Panc1 (cell line): ENCODE measurements around the gene GOLGA6A. TPM values are rescaled to one million over a fixed set of nuclear protein-coding genes. Genes with fewer than 3 reads are reported as not detected.

Source experiments
- ATAC-seq: fragments of 200-7000 bp; cut with Tn5 transposase; 2 replicates; pipeline ENCODE4 v1.9.1; 2020; ENCODE audit warnings: mild to moderate bottlenecking, moderate library complexity
- BruUV-seq: library from RNA; stranded (reverse); fragments of 400-500 nt; replicated peaks from 2 replicates; lab custom pipeline; 2021; lab: Mats Ljungman, UMichigan
- CTCF ChIA-PET: fragments of 300-600 bp; sonication (Branson Sonifier 250); formaldehyde crosslinking; loops from one replicate; lab custom pipeline; 2022; ENCODE audit warnings: antibody characterized with exemption; lab: Charles Lee
- POLR2A ChIA-PET: fragments of 300-600 bp; sonication (Branson Sonifier 250); formaldehyde crosslinking; loops from one replicate; lab custom pipeline; 2022; ENCODE audit warnings: antibody characterized with exemption; lab: Charles Lee
- DNase-seq: peaks from one replicate; pipeline ENCODE4 v3.0.0-alpha.2; 2010; ENCODE audit warnings: low read depth, low spot score
- H3K27ac ChIP-seq: 2 replicates; pipeline ENCODE4 v1.5.1; 2011; ENCODE audit warnings: mild to moderate bottlenecking, low read length, inconsistent platforms
- H3K27me3 ChIP-seq: fragments of 200-500 bp; sonication (Bioruptor generic); 2 replicates; pipeline ENCODE4 v1.6.0; 2014; ENCODE audit warnings: low read length, inconsistent platforms; ENCODE audit not compliant: control insufficient read depth, insufficient read depth
- H3K36me3 ChIP-seq: fragments of 200-500 bp; sonication (Bioruptor generic); 2 replicates; pipeline ENCODE4 v1.5.1; 2014; ENCODE audit warnings: inconsistent platforms, mild to moderate bottlenecking, low read length, moderate library complexity; ENCODE audit not compliant: control insufficient read depth, insufficient read depth
- H3K4me1 ChIP-seq: 2 replicates; pipeline ENCODE4 v1.5.1; 2011; ENCODE audit warnings: inconsistent platforms, mild to moderate bottlenecking, low read length, moderate library complexity; ENCODE audit not compliant: control insufficient read depth, insufficient read depth
- H3K4me3 ChIP-seq, 2 experiments: 2 replicates each; pipeline ENCODE4 v1.5.1; 2011 to 2012; ENCODE audit warnings: low read depth in 2 of 2, low read length in 2 of 2, mild to moderate bottlenecking in 2 of 2, inconsistent platforms in 1 of 2, moderate library complexity in 1 of 2
- H3K9me3 ChIP-seq: fragments of 200-500 bp; sonication (Bioruptor generic); 2 replicates; pipeline ENCODE4 v1.5.1; 2014; ENCODE audit warnings: low read depth, mild to moderate bottlenecking, inconsistent platforms, low read length, moderate library complexity; ENCODE audit not compliant: control insufficient read depth, insufficient read depth
- POLR2AphosphoS5 ChIP-seq: IDR thresholded peaks from 2 replicates; pipeline ENCODE4 v1.6.1; 2012; ENCODE audit warnings: mild to moderate bottlenecking, low read depth, low read length, moderate library complexity
- SIN3A ChIP-seq: IDR thresholded peaks from 2 replicates; pipeline ENCODE4 v1.6.1; 2012; ENCODE audit warnings: low read depth, mild to moderate bottlenecking, low read length, moderate library complexity, borderline replicate concordance; ENCODE audit not compliant: insufficient read depth
- TCF7L2 ChIP-seq: IDR thresholded peaks from 2 replicates; pipeline ENCODE4 v1.6.1; 2011; ENCODE audit warnings: mild to moderate bottlenecking, low read depth, low read length, inconsistent platforms
- in situ Hi-C: cut with HindIII; loops from 2 replicates; pipeline ENCODE4 v1.10.0; 2016; ENCODE audit warnings: low sequenced_read_pairs, low pct_unique_long_range_greater_than_20kb
- intact Hi-C: fragments of 100-400 bp; cut with micrococcal nuclease; formaldehyde crosslinking; loops from one replicate; pipeline ENCODE4 v1.10.0; 2022; ENCODE audit not compliant: unreplicated experiment
- total RNA-seq: library from RNA; stranded (reverse); gene quantifications from one replicate; pipeline ENCODE4 v1.2.1, GENCODE V29; 2021; ENCODE audit not compliant: unreplicated experiment
- TF ChIP-seq, protein P1 (sequence below), 2 experiments: IDR thresholded peaks; 2 replicates each; pipeline ENCODE4 v1.6.1; 2011 to 2012; ENCODE audit warnings: low read depth in 2 of 2, control low read depth in 1 of 2, low read length in 1 of 2, mild to moderate bottlenecking in 1 of 2, moderate library complexity in 1 of 2; ENCODE audit not compliant: insufficient read depth in 1 of 2
- TF ChIP-seq, protein P2 (sequence below): fragments of 450-650 bp; IDR thresholded peaks from 2 replicates; pipeline ENCODE4 v1.5.1; 2017; ENCODE audit warnings: mild to moderate bottlenecking

GOLGA6A gene
- total RNA-seq, 1 experiment from 2014 or later: 0.05 TPM

DNA sequence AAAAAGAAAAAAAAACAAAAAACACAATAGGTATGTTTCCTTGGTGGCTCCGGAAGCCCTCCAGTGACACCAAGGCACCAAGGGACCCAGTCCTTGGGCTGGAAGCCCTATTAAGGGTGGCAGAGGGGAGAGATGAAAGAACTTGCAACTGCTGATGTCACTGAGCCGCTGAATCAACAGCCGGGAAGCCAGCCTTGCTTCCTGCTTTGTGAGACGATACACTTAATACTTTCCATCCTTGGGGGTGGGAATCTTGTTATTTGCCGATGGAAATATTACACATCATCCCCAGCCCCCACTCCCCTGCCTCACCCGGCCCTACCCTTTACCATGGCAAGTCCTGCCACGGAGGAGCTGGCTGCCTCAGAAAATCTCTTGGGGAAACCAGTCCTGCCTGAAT, 42.4 kb upstream of the GOLGA6A start:
- ChIA-PET POLR2A (no interaction called here), CTCF (interaction anchor here (1.4 kb wide), 1 partner anchor 183 kb away, joined by 8 read pairs; no protein-coding TSS in a partner anchor)
- no peaks in the 10 kb centered on the region for H3K36me3 ChIP-seq
- DNase-seq (no peak), ATAC-seq (no peak)
- TF ChIP-seq POLR2AphosphoS5 (no peak), TCF7L2 (no peak), SIN3A (no peak)
- TF ChIP-seq, protein P1, sequence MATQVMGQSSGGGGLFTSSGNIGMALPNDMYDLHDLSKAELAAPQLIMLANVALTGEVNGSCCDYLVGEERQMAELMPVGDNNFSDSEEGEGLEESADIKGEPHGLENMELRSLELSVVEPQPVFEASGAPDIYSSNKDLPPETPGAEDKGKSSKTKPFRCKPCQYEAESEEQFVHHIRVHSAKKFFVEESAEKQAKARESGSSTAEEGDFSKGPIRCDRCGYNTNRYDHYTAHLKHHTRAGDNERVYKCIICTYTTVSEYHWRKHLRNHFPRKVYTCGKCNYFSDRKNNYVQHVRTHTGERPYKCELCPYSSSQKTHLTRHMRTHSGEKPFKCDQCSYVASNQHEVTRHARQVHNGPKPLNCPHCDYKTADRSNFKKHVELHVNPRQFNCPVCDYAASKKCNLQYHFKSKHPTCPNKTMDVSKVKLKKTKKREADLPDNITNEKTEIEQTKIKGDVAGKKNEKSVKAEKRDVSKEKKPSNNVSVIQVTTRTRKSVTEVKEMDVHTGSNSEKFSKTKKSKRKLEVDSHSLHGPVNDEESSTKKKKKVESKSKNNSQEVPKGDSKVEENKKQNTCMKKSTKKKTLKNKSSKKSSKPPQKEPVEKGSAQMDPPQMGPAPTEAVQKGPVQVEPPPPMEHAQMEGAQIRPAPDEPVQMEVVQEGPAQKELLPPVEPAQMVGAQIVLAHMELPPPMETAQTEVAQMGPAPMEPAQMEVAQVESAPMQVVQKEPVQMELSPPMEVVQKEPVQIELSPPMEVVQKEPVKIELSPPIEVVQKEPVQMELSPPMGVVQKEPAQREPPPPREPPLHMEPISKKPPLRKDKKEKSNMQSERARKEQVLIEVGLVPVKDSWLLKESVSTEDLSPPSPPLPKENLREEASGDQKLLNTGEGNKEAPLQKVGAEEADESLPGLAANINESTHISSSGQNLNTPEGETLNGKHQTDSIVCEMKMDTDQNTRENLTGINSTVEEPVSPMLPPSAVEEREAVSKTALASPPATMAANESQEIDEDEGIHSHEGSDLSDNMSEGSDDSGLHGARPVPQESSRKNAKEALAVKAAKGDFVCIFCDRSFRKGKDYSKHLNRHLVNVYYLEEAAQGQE (IDR thresholded peaks at IDR 0.05; ENCODE audit: insufficient read depth in 1 of 2, low read depth in 2 of 2, low read length in 1 of 2): no peak
- TF ChIP-seq, protein P2, sequence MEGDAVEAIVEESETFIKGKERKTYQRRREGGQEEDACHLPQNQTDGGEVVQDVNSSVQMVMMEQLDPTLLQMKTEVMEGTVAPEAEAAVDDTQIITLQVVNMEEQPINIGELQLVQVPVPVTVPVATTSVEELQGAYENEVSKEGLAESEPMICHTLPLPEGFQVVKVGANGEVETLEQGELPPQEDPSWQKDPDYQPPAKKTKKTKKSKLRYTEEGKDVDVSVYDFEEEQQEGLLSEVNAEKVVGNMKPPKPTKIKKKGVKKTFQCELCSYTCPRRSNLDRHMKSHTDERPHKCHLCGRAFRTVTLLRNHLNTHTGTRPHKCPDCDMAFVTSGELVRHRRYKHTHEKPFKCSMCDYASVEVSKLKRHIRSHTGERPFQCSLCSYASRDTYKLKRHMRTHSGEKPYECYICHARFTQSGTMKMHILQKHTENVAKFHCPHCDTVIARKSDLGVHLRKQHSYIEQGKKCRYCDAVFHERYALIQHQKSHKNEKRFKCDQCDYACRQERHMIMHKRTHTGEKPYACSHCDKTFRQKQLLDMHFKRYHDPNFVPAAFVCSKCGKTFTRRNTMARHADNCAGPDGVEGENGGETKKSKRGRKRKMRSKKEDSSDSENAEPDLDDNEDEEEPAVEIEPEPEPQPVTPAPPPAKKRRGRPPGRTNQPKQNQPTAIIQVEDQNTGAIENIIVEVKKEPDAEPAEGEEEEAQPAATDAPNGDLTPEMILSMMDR: no peak
- in situ Hi-C loops (no loop called here), intact Hi-C loops (loop anchor here (5.0 kb wide), 1 partner anchor 72 kb away; no protein-coding TSS in a partner anchor)
- H3K9me3 ChIP-seq: no peaks in the 10 kb centered on the region
- no peak overlapping the region for H3K27ac ChIP-seq
- peaks cover 9% of the 10 kb centered on the region for H3K27me3 ChIP-seq
- H3K4me3 ChIP-seq: no peak overlapping the region
- BruUV-seq: no TSS peak
- peaks cover 14% of the 10 kb centered on the region for H3K4me1 ChIP-seq

DNA sequence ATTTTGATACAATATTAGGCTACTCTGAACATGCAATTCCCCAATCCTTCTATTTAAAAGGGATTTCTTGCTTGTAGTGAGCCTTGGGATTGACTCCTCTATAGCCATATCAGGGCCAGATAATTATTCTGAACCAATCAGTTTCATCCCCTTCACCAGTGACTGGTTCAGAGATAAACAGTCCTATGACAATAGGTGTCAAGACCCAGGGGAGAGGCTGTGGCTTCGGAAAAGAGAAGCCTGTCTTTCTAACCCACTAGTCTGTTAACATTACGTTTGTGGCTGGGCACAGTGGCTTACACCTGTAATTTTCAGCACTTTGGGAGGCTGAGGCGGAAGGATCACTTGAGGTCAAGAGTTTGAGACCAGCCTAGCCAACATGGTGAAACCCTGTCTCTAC, 41.8 kb upstream of the GOLGA6A start:
- Histone ChIP-seq H3K4me1 (peaks cover 12% of the 10 kb centered on the region), H3K36me3 (no peaks in the 10 kb centered on the region), H3K4me3 (no peak overlapping the region), H3K9me3 (no peaks in the 10 kb centered on the region), H3K27me3 (peaks cover 4% of the 10 kb centered on the region), H3K27ac (no peak overlapping the region)
- intact Hi-C loops: no loop called here
- TF ChIP-seq POLR2AphosphoS5 (no peak), TCF7L2 (no peak), SIN3A (no peak)
- TF ChIP-seq, protein P2: no peak
- TF ChIP-seq, protein P1 (IDR thresholded peaks at IDR 0.05; ENCODE audit: insufficient read depth in 1 of 2, low read depth in 2 of 2, low read length in 1 of 2): no peak
- no peak for DNase-seq
- CTCF ChIA-PET: interaction anchor here (0.8 kb wide), 1 partner anchor 183 kb away, joined by 6 read pairs; no protein-coding TSS in a partner anchor
- in situ Hi-C loops: no loop called here
- no peak for ATAC-seq
- no TSS peak for BruUV-seq
- POLR2A ChIA-PET: no interaction called here
